ENCODE results near the gene POC1A. TPM values are rescaled to one million over a fixed set of nuclear protein-coding genes. Genes with fewer than 3 reads are reported as not detected.

Gene POC1A
- total and polyA plus RNA-seq, 2 of the 4 experiments (the other 2 are of a cell fraction) = 10.6 to 11.5 TPM

- POLR2A ChIA-PET (ENCODE audit: unreplicated experiment) = no interaction called here
- H2BK15ac ChIP-seq (ENCODE audit: low read depth, low read length) = no peak overlapping the region
- H4K5ac ChIP-seq (ENCODE audit: low read depth, low read length) = no peak overlapping the region
- no peak overlapping the region for H2BK5ac ChIP-seq (ENCODE audit: low read depth, low read length, poor library complexity, severe bottlenecking)
- H3K4ac ChIP-seq (ENCODE audit: low read depth, low read length) = no peak overlapping the region
- H2AK9ac ChIP-seq (replicated peaks; ENCODE audit: low read depth, low read length, poor library complexity) = peak overlapping the region; percentile 85
- H4K8ac ChIP-seq (ENCODE audit: low read depth in 2 of 2, low read length in 2 of 2) = no peak overlapping the region
- DNase-seq (no peak), ATAC-seq (ENCODE audit: low read depth) (no peak)
- no peaks in the 10 kb centered on the region for H3K9me3 ChIP-seq (ENCODE audit: control insufficient read depth, insufficient read depth, low read length)
- H3K4me1 ChIP-seq (ENCODE audit: control insufficient read depth, insufficient read depth, low read length) = no peaks in the 10 kb centered on the region; the same call in 1 of the 2 replicates
- intact Hi-C loops (cut with micrococcal nuclease) = no loop called here
- H3K79me1 ChIP-seq (ENCODE audit: low read depth in 1 of 2, low read length in 2 of 2) = peaks cover 3 to 15% of the 10 kb centered on the region in 2 experiments; a peak in 2 of 4 replicates
- in situ Hi-C loops (cut with MboI; ENCODE audit: low sequenced_read_pairs) = no loop called here
- H2BK120ac ChIP-seq (ENCODE audit: low read depth, low read length) = no peak overlapping the region
- H3K9me1 ChIP-seq (ENCODE audit: insufficient read depth, low read length) = peaks cover 7% of the 10 kb centered on the region; the same call in 1 of the 2 replicates
- CTCF ChIA-PET = interaction anchor here (0.6 to 3.0 kb wide), 6 partner anchors 109 to 1992 kb away, joined by 3 to 12 read pairs (median 5); no protein-coding TSS in a partner anchor
- no peaks in the 10 kb centered on the region for H3K27me3 ChIP-seq (ENCODE audit: control insufficient read depth, insufficient read depth, low read length)
- H2BK20ac ChIP-seq (ENCODE audit: low read depth, low read length) = no peak overlapping the region
- no peak overlapping the region for H3K4me3 ChIP-seq (ENCODE audit: insufficient read depth, low read depth, low read length)
- WGBS, 2 experiments (ENCODE audit: extremely low coverage in 2 of 2, insufficient read length in 1 of 2) = no CpG with 5 or more reads among the region's 7 CpGs
- no peak overlapping the region for H3K14ac ChIP-seq (replicated peaks; ENCODE audit: low read depth, low read length)
- no peak overlapping the region for H3K56ac ChIP-seq (ENCODE audit: extremely low read depth, insufficient read depth, low read length)
- H4K91ac ChIP-seq (ENCODE audit: insufficient read depth, low read depth, low read length) = no peak overlapping the region
- H3K36me3 ChIP-seq (ENCODE audit: control insufficient read depth, insufficient read depth, low read length) = 0 out of 2 replicates have a peak, but pooled peaks cover 1% of the 10 kb centered on the region
- no TSS peak for BruUV-seq (replicated peaks)
- H3K18ac ChIP-seq (ENCODE audit: low read depth, low read length) = no peak overlapping the region
- no peak overlapping the region for H2AFZ ChIP-seq (replicated peaks; ENCODE audit: low read length, poor library complexity)
- no peak overlapping the region for H2AK5ac ChIP-seq (ENCODE audit: low read depth, low read length)
- H3K23ac ChIP-seq (ENCODE audit: low read depth, low read length) = no peak overlapping the region
- no peak for TF ChIP-seq BHLHE40 (IDR thresholded peaks at IDR 0.05; ENCODE audit: low read depth, low read length)
- TF ChIP-seq MXI1 (IDR thresholded peaks at IDR 0.05; ENCODE audit: borderline replicate concordance, low read depth, low read length) = no peak
- TF ChIP-seq, protein P1, sequence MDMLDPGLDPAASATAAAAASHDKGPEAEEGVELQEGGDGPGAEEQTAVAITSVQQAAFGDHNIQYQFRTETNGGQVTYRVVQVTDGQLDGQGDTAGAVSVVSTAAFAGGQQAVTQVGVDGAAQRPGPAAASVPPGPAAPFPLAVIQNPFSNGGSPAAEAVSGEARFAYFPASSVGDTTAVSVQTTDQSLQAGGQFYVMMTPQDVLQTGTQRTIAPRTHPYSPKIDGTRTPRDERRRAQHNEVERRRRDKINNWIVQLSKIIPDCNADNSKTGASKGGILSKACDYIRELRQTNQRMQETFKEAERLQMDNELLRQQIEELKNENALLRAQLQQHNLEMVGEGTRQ (IDR thresholded peaks at IDR 0.05; ENCODE audit: low read depth, low read length) = no peak
- no peak for TF ChIP-seq RFX5 (IDR thresholded peaks at IDR 0.05; ENCODE audit: low read depth, low read length)
- TF ChIP-seq NFE2L2 (IDR thresholded peaks at IDR 0.05; ENCODE audit: low read depth, low read length) = no peak
- TF ChIP-seq FOS (IDR thresholded peaks at IDR 0.05; ENCODE audit: low read depth, low read length) = no peak
- no peak for TF ChIP-seq MAZ (IDR thresholded peaks at IDR 0.05; ENCODE audit: borderline replicate concordance, low read depth, low read length)
- no peak for TF ChIP-seq MAFK (IDR thresholded peaks at IDR 0.05; ENCODE audit: low read depth, low read length)
- TF ChIP-seq SMC3 (IDR thresholded peaks at IDR 0.05; ENCODE audit: low read depth, low read length) = no peak
- TF ChIP-seq RAD21 (IDR thresholded peaks at IDR 0.05; ENCODE audit: low read length) = no peak
- no peak for TF ChIP-seq RCOR1 (IDR thresholded peaks at IDR 0.05; ENCODE audit: insufficient replicate concordance, low read length)
- no peak for TF ChIP-seq ELK1 (IDR thresholded peaks at IDR 0.05; ENCODE audit: borderline replicate concordance, low read depth, low read length)
- TF ChIP-seq POLR2A (IDR thresholded peaks at IDR 0.05; ENCODE audit: low read depth, low read length) = no peak
- TF ChIP-seq CEBPB (IDR thresholded peaks at IDR 0.05; ENCODE audit: low read depth, low read length) = no peak
- TF ChIP-seq, protein P2, sequence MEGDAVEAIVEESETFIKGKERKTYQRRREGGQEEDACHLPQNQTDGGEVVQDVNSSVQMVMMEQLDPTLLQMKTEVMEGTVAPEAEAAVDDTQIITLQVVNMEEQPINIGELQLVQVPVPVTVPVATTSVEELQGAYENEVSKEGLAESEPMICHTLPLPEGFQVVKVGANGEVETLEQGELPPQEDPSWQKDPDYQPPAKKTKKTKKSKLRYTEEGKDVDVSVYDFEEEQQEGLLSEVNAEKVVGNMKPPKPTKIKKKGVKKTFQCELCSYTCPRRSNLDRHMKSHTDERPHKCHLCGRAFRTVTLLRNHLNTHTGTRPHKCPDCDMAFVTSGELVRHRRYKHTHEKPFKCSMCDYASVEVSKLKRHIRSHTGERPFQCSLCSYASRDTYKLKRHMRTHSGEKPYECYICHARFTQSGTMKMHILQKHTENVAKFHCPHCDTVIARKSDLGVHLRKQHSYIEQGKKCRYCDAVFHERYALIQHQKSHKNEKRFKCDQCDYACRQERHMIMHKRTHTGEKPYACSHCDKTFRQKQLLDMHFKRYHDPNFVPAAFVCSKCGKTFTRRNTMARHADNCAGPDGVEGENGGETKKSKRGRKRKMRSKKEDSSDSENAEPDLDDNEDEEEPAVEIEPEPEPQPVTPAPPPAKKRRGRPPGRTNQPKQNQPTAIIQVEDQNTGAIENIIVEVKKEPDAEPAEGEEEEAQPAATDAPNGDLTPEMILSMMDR (conservative IDR thresholded peaks at IDR 0.05; ENCODE audit: low read depth, low read length) = no peak
- TF ChIP-seq CHD1 (IDR thresholded peaks at IDR 0.05; ENCODE audit: low read depth, low read length) = no peak
- dilution Hi-C loops (cut with HindIII; ENCODE audit: low sequenced_read_pairs, unreplicated experiment) = no loop called here
- no peak overlapping the region for H3K4me2 ChIP-seq (ENCODE audit: low read depth, low read length)
- H3K9ac ChIP-seq (ENCODE audit: low read depth, low read length) = no peak overlapping the region
- no peaks in the 10 kb centered on the region for H4K20me1 ChIP-seq (ENCODE audit: insufficient read depth, low read length)
- H3K27ac ChIP-seq (ENCODE audit: insufficient read depth, low read length) = no peak overlapping the region
Observed at GRCh38 chr3:52122491-52122890, 31.7 kb downstream of the POC1A start.

Measured in IMR-90 (cell line).